GM23338 (cell line): ENCODE measurements around the gene FATE1. TPM values are rescaled to one million over a fixed set of nuclear protein-coding genes. Genes with fewer than 3 reads are reported as not detected.

Source experiments
- ATAC-seq: fragments of 200-7000 bp; cut with Tn5 transposase; 3 replicates; pipeline ENCODE4 v1.9.1; 2020
- DNase-seq: peaks from one replicate; pipeline ENCODE4 v3.0.0-alpha.2; 2015; ENCODE audit warnings: low spot score
- H2AFZ ChIP-seq: fragments of 200-600 bp; sonication (generic); 2 replicates; pipeline ENCODE4 v1.8.0; 2016; ENCODE audit warnings: antibody characterized with exemption, mild to moderate bottlenecking, moderate library complexity
- H3F3A ChIP-seq: fragments of 200-600 bp; sonication (generic); replicated peaks from 2 replicates; pipeline ENCODE4 v1.8.0; 2017; ENCODE audit warnings: antibody characterized with exemption, mixed run types, low read depth
- H3K27ac ChIP-seq: fragments of 200-600 bp; sonication (generic); 2 replicates; pipeline ENCODE4 v1.6.1; 2016; ENCODE audit warnings: low read depth
- H3K27me3 ChIP-seq: fragments of 200-600 bp; sonication (generic); 2 replicates; pipeline ENCODE4 v1.8.0; 2016; ENCODE audit warnings: mild to moderate bottlenecking, mixed run types, moderate library complexity; ENCODE audit not compliant: insufficient read depth
- H3K36me3 ChIP-seq: fragments of 200-600 bp; sonication (generic); 2 replicates; pipeline ENCODE4 v1.8.0; 2016; ENCODE audit warnings: mild to moderate bottlenecking; ENCODE audit not compliant: insufficient read depth
- H3K4me1 ChIP-seq: fragments of 200-600 bp; sonication (generic); 2 replicates; pipeline ENCODE4 v1.8.0; 2016; ENCODE audit warnings: mild to moderate bottlenecking, moderate library complexity; ENCODE audit not compliant: insufficient read depth
- H3K4me2 ChIP-seq: fragments of 200-600 bp; sonication (generic); 2 replicates; pipeline ENCODE4 v1.7.1; 2017; ENCODE audit warnings: mixed run types
- H3K4me3 ChIP-seq: fragments of 200-600 bp; sonication (generic); 2 replicates; pipeline ENCODE4 v1.6.1; 2016; ENCODE audit warnings: mixed run types
- H3K79me2 ChIP-seq: fragments of 200-600 bp; sonication (generic); replicated peaks from 2 replicates; pipeline ENCODE4 v1.8.0; 2017; ENCODE audit warnings: mild to moderate bottlenecking; ENCODE audit not compliant: insufficient read depth
- H3K9me2 ChIP-seq: fragments of 200-600 bp; sonication (generic); 2 replicates; pipeline ENCODE4 v1.8.0; 2017; ENCODE audit not compliant: insufficient read depth
- H4K20me1 ChIP-seq: fragments of 200-600 bp; sonication (generic); replicated peaks from 2 replicates; pipeline ENCODE4 v1.8.0; 2017; ENCODE audit warnings: mild to moderate bottlenecking; ENCODE audit not compliant: insufficient read depth
- H3K27ac Mint-ChIP-seq: 2 replicates; pipeline ENCODE4 v1.8.0; 2020; ENCODE audit warnings: inconsistent platforms, mild to moderate bottlenecking, moderate library complexity, mixed read lengths
- H3K27me3 Mint-ChIP-seq: 3 replicates; pipeline ENCODE4 v1.8.0; 2022; ENCODE audit warnings: low read depth, mild to moderate bottlenecking, moderate library complexity, mixed read lengths, inconsistent platforms; ENCODE audit not compliant: insufficient read depth, poor library complexity
- H3K36me3 Mint-ChIP-seq: 3 replicates; pipeline ENCODE4 v1.8.0; 2021; ENCODE audit warnings: low read depth, mild to moderate bottlenecking, inconsistent platforms, moderate library complexity, mixed read lengths
- H3K4me1 Mint-ChIP-seq: 3 replicates; pipeline ENCODE4 v1.8.0; 2020; ENCODE audit warnings: mild to moderate bottlenecking, inconsistent platforms, mixed read lengths
- H3K4me3 Mint-ChIP-seq: 3 replicates; pipeline ENCODE4 v1.8.0; 2021; ENCODE audit warnings: moderate library complexity, mild to moderate bottlenecking, inconsistent platforms, mixed read lengths
- H3K9me3 Mint-ChIP-seq: 3 replicates; pipeline ENCODE4 v1.8.0; 2020; ENCODE audit warnings: moderate library complexity, mild to moderate bottlenecking, inconsistent platforms, mixed read lengths
- CREB1 ChIP-seq: fragments of 250-450 bp; sonication (Bioruptor Pico); IDR thresholded peaks from 2 replicates; pipeline ENCODE4 v1.5.0; 2020; ENCODE audit warnings: low read depth, mild to moderate bottlenecking, moderate library complexity
- EZH2 ChIP-seq: fragments of 200-600 bp; sonication (generic); IDR thresholded peaks from one replicate; pipeline ENCODE4 v1.8.0; 2017; ENCODE audit warnings: antibody characterized with exemption, mild to moderate bottlenecking, low read depth; ENCODE audit not compliant: unreplicated experiment
- EZH2phosphoT487 ChIP-seq: fragments of 200-600 bp; sonication (generic); IDR thresholded peaks from one replicate; pipeline ENCODE4 v1.8.1; 2018; ENCODE audit warnings: antibody characterized with exemption; ENCODE audit not compliant: unreplicated experiment
- JUNB ChIP-seq: IDR thresholded peaks from one replicate; pipeline ENCODE4 v1.6.1; 2016; ENCODE audit warnings: antibody characterized with exemption; ENCODE audit not compliant: unreplicated experiment
- NANOG ChIP-seq: IDR thresholded peaks from 2 replicates; pipeline ENCODE4 v1.6.1; 2016; ENCODE audit warnings: antibody characterized with exemption, borderline replicate concordance
- POLR2AphosphoS5 ChIP-seq: IDR thresholded peaks from 2 replicates; pipeline ENCODE4 v1.6.1; 2016; ENCODE audit warnings: antibody characterized with exemption, low read depth
- STAT1 ChIP-seq: IDR thresholded peaks from one replicate; pipeline ENCODE4 v1.6.1; 2016; ENCODE audit warnings: antibody characterized with exemption; ENCODE audit not compliant: unreplicated experiment
- ZNF114 ChIP-seq: fragments of 250-450 bp; sonication (Bioruptor Pico); IDR thresholded peaks from 2 replicates; pipeline ENCODE4 v1.5.0; 2020; ENCODE audit warnings: mild to moderate bottlenecking, moderate library complexity
- ZNF331 ChIP-seq: fragments of 250-450 bp; sonication (Bioruptor Pico); IDR thresholded peaks from 2 replicates; pipeline ENCODE4 v1.5.0; 2020; ENCODE audit warnings: low read depth, mild to moderate bottlenecking, moderate library complexity
- polyA plus RNA-seq: library from polyadenylated mRNA; unstranded; fragments of >200 nt; fragmentation: Nextera tagmentation; extraction: Ambion mirVana; gene quantifications from 2 replicates; pipeline ENCODE4 v1.2.1, GENCODE V29; 2016
- total RNA-seq: library from RNA; depleted of rRNA; stranded (reverse); fragments of >200 nt; shearing (Covaris generic); gene quantifications from 2 replicates; pipeline ENCODE4 v1.2.3, GENCODE V29; 2014
- TF ChIP-seq, protein P1 (sequence below): IDR thresholded peaks from 2 replicates; pipeline ENCODE4 v1.6.1; 2016; ENCODE audit warnings: antibody characterized with exemption
- TF ChIP-seq, protein P2 (sequence below), 2 experiments: fragments of 200-600 bp in 1 of 2; sonication (generic) in 1 of 2; conservative IDR thresholded peaks; 2 replicates each; pipeline versions ENCODE4 v1.5.1 to v1.6.1; 2016 to 2017; ENCODE audit warnings: antibody characterized with exemption in 2 of 2, low read depth in 2 of 2, mild to moderate bottlenecking in 2 of 2, moderate library complexity in 1 of 2
- TF ChIP-seq, protein P3 (sequence below): fragments of 250-450 bp; sonication (Bioruptor Pico); IDR thresholded peaks from 2 replicates; pipeline ENCODE4 v1.5.0; 2020; ENCODE audit warnings: mild to moderate bottlenecking, moderate library complexity

Gene FATE1
- total and polyA plus RNA-seq, 2 experiments from 2014 or later = 0.31 TPM; not detected in 1

DNA sequence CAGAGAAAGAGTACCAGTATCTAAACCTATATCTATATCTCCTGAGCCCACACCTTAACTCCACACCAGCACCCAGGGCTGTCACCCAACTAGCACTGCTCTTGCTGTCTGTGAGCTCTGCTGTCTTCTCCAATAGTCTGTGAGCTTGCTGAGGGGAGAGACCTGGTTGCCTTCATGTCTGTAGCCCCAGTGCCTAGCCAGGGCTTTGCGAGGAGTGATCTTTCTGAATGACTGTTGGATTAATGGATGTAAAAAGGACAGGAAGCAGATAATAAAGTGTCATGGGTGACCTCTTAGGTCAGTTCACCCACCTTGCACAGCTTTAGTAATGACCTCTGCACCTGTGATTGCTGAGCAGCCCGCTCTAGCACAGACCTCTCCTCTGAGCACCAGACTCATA is 49.2 kb downstream of the FATE1 start (continued):
- TF ChIP-seq, protein P1, sequence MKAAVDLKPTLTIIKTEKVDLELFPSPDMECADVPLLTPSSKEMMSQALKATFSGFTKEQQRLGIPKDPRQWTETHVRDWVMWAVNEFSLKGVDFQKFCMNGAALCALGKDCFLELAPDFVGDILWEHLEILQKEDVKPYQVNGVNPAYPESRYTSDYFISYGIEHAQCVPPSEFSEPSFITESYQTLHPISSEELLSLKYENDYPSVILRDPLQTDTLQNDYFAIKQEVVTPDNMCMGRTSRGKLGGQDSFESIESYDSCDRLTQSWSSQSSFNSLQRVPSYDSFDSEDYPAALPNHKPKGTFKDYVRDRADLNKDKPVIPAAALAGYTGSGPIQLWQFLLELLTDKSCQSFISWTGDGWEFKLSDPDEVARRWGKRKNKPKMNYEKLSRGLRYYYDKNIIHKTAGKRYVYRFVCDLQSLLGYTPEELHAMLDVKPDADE = no peak
- TF ChIP-seq, protein P2, sequence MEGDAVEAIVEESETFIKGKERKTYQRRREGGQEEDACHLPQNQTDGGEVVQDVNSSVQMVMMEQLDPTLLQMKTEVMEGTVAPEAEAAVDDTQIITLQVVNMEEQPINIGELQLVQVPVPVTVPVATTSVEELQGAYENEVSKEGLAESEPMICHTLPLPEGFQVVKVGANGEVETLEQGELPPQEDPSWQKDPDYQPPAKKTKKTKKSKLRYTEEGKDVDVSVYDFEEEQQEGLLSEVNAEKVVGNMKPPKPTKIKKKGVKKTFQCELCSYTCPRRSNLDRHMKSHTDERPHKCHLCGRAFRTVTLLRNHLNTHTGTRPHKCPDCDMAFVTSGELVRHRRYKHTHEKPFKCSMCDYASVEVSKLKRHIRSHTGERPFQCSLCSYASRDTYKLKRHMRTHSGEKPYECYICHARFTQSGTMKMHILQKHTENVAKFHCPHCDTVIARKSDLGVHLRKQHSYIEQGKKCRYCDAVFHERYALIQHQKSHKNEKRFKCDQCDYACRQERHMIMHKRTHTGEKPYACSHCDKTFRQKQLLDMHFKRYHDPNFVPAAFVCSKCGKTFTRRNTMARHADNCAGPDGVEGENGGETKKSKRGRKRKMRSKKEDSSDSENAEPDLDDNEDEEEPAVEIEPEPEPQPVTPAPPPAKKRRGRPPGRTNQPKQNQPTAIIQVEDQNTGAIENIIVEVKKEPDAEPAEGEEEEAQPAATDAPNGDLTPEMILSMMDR (conservative IDR thresholded peaks at IDR 0.05; ENCODE audit: low read depth in 2 of 2) = no peak
- TF ChIP-seq JUNB = no peak
- TF ChIP-seq ZNF114 = no peak
- no peak for TF ChIP-seq ZNF331 (CRISPR knock-in tag)
- TF ChIP-seq NANOG = no peak

DNA sequence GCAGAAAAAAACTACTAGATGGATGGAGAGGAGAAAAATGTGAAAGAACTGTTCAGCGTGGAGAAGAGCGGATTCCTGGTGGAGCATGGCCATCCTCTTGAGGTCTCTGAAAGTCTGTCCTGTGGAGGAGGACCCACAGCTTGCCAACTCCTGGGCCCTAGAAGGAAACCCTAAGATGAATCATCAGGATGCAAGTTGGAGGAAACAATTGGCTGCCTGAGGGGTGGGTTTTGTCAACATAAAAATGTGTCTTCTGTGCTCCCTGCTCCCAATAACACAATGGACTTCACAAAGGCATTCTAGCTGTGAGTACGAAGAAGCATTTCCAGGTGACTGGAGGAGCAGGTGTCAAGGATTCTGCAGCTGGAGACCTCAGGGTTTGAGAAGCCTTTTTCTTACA is 55.9 kb downstream of the FATE1 start:
- Histone ChIP-seq H3K79me2 (no peaks in the 10 kb centered on the region), H3K4me3 (no peak overlapping the region), H3K36me3 (no peaks in the 10 kb centered on the region), H3K4me1 (no peaks in the 10 kb centered on the region; the same call in 1 of the 2 replicates), H3K9me2 (no peaks in the 10 kb centered on the region), H3K4me2 (no peak overlapping the region), H3K27me3 (no peaks in the 10 kb centered on the region), H4K20me1 (no peaks in the 10 kb centered on the region), H2AFZ (no peak overlapping the region), H3F3A (no peaks in the 10 kb centered on the region), H3K27ac (no peak overlapping the region)
- no peak for TF ChIP-seq NANOG
- no peak for TF ChIP-seq STAT1
- no peak for TF ChIP-seq ZNF331 (CRISPR knock-in tag)
- no peak for TF ChIP-seq EZH2
- TF ChIP-seq, protein P2 (conservative IDR thresholded peaks at IDR 0.05; ENCODE audit: low read depth in 2 of 2) = no peak
- TF ChIP-seq EZH2phosphoT487 = no peak
- TF ChIP-seq, protein P3, sequence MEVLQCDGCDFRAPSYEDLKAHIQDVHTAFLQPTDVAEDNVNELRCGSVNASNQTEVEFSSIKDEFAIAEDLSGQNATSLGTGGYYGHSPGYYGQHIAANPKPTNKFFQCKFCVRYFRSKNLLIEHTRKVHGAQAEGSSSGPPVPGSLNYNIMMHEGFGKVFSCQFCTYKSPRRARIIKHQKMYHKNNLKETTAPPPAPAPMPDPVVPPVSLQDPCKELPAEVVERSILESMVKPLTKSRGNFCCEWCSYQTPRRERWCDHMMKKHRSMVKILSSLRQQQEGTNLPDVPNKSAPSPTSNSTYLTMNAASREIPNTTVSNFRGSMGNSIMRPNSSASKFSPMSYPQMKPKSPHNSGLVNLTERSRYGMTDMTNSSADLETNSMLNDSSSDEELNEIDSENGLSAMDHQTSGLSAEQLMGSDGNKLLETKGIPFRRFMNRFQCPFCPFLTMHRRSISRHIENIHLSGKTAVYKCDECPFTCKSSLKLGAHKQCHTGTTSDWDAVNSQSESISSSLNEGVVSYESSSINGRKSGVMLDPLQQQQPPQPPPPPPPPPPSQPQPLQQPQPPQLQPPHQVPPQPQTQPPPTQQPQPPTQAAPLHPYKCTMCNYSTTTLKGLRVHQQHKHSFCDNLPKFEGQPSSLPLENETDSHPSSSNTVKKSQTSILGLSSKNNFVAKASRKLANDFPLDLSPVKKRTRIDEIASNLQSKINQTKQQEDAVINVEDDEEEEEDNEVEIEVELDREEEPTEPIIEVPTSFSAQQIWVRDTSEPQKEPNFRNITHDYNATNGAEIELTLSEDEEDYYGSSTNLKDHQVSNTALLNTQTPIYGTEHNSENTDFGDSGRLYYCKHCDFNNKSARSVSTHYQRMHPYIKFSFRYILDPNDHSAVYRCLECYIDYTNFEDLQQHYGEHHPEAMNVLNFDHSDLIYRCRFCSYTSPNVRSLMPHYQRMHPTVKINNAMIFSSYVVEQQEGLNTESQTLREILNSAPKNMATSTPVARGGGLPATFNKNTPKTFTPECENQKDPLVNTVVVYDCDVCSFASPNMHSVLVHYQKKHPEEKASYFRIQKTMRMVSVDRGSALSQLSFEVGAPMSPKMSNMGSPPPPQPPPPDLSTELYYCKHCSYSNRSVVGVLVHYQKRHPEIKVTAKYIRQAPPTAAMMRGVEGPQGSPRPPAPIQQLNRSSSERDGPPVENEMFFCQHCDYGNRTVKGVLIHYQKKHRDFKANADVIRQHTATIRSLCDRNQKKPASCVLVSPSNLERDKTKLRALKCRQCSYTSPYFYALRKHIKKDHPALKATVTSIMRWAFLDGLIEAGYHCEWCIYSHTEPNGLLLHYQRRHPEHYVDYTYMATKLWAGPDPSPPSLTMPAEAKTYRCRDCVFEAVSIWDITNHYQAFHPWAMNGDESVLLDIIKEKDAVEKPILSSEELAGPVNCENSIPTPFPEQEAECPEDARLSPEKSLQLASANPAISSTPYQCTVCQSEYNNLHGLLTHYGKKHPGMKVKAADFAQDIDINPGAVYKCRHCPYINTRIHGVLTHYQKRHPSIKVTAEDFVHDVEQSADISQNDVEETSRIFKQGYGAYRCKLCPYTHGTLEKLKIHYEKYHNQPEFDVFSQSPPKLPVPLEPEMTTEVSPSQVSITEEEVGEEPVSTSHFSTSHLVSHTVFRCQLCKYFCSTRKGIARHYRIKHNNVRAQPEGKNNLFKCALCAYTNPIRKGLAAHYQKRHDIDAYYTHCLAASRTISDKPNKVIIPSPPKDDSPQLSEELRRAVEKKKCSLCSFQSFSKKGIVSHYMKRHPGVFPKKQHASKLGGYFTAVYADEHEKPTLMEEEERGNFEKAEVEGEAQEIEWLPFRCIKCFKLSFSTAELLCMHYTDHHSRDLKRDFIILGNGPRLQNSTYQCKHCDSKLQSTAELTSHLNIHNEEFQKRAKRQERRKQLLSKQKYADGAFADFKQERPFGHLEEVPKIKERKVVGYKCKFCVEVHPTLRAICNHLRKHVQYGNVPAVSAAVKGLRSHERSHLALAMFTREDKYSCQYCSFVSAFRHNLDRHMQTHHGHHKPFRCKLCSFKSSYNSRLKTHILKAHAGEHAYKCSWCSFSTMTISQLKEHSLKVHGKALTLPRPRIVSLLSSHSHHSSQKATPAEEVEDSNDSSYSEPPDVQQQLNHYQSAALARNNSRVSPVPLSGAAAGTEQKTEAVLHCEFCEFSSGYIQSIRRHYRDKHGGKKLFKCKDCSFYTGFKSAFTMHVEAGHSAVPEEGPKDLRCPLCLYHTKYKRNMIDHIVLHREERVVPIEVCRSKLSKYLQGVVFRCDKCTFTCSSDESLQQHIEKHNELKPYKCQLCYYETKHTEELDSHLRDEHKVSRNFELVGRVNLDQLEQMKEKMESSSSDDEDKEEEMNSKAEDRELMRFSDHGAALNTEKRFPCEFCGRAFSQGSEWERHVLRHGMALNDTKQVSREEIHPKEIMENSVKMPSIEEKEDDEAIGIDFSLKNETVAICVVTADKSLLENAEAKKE = no peak
- TF ChIP-seq POLR2AphosphoS5 = no peak
- TF ChIP-seq CREB1 (CRISPR knock-in tag) = no peak
- no peak for TF ChIP-seq ZNF114
- no peak for TF ChIP-seq JUNB
- TF ChIP-seq, protein P1 = no peak
- Mint-ChIP-seq H3K27me3 (no peaks in the 10 kb centered on the region), H3K4me1 (peaks cover 11% of the 10 kb centered on the region), H3K36me3 (no peaks in the 10 kb centered on the region), H3K4me3 (no peak overlapping the region), H3K9me3 (peaks cover 4% of the 10 kb centered on the region; the same call in 2 of the 3 replicates), H3K27ac (no peak overlapping the region)
- DNase-seq (no peak), ATAC-seq (no peak)
